NCI-H1105 (cell line): ENCODE results near the gene SLCO4A1.
A peak's percentile ranks its signal among the peaks of the same experiment; 100 is the strongest.

Source experiments
- DNase-seq: peaks from one replicate; lab custom pipeline; 2025; lab: John Stamatoyannopoulos, UW

The SLCO4A1 gene

DNA sequence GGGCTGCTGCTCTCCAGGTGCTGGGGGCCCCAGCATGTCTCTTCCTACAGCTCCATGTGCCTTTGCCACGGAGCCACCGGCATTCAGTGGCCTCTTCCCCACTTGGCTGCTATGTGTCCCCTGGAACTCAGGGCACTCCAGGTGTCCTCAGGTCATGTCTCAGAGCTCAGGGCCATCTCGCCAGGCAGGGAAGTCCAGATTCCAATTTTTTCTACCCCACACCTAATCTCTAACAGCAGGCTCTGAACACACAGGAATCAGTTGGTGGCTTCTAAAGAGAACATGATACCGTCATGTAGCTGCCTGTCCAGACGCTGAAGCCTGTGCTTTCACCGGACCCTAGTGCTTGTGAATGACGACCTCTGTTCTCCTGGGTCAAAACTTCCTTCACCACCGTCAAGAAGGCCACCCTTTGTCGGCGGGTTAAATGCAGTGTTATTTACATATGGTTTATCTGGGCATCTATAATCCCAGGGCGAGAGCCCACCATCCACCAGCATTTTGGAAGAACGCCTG is 4.2 kb upstream of the SLCO4A1 start:
- DNase-seq = no peak

DNA sequence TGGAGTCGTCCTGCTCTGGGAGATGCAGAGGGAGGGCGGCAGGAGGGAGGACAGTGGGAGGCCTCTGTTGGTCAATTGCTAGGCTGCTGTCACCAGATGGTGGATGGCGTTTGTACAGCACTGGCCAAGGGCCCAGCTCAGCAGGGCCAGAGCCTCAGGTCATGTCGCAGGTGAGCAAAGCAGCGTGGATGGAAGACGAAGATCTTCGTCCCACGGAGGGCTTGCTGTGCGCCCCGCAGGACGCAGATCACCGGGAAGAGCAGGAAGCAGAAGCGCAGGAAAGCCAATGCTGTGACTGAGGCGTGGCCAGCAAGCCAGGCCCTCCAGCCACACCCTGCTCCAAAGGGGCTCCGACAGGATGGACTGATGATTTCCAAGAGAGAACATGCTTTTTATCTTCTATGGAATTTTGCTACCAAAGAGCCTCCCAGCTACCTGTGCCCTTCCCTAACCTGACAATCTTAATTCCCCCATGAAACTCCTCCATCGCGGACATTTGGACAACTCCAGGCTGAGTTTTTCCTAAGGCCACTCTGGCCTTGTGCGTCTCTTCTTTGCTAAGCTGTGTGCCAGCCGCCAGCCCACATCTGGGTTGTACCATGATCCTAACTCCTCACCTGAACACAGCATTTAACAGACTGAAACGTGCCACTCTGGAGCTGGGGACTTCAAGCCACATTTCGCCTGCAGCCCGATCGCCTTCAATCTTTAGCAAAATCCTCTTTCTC is 3.5 kb upstream of the SLCO4A1 start:
- no peak for DNase-seq

DNA sequence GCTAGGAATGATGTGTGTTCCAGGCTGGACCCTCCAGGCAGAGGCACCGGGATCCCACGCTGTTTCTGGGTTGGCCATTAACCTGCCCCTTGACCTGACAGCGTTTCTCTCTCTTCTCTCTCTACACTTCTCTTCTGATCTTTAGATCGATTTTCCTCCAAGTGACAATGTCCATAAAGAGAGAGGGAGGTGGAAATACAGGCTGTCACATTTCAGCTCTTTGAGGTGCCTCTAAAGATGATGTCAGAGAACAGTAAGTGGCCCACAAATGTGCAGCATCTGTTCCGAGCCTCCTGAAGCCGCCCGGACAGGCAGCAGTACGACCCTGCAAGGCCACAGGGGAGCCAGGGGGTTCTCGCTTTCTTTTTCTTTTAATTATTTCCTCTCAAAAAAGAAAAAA is 2.5 kb upstream of the SLCO4A1 start:
- no peak for DNase-seq

DNA sequence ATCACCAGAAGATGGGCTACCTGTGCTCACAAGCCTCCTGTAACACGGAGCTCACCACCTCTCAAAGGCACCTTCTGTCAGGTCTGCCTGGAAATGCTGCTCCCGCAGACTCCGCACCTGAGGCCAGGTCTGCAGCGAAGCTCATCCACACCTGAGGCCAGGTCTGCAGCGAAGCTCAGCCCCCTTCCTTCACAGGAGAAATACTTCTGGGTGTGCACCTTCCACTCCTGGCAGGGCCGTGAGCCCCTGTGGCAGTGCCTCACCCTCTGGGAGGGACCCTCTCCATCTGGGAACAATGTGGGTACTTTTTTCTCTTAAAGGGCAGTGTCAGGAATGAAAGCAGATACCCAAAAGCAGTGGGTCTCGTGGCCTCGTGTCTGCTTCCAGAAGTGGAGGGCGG is 1.4 kb upstream of the SLCO4A1 start:
- no peak for DNase-seq

DNA sequence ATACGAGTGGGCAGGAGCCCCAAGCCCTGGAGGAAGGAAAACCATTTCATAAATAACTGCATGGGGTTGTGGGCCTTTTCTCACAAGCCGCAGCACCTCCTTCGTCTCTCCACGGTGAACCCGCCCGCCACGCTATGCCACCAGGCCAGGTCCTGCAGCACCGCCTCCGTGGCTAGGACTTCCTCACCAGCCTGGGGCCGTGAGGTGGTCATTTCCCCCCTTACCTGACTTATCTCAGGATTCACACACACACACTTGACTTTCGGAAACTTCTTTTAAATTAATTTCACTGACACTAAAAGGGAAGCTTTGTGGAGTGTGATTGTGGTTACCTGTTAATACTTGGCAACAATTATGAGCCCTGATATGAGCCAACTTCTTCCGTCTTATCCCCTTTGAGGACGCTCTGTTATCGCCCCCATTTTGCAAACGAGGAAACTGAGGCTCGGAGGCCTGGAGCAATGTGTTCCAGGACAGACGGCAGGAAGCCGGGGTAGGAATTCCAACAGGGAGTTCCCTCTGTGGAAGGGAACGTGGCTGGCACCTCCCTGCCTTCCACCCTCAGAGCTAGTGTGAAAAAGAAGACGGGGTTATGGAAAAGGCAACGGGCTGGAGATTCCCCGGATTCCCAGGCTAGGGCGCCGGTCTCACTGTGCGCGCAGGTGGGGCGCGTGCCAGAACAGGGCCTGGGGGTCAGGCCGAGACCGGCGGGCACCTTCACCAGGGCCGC is 817 bp upstream of the SLCO4A1 start:
- DNase-seq = no peak

DNA sequence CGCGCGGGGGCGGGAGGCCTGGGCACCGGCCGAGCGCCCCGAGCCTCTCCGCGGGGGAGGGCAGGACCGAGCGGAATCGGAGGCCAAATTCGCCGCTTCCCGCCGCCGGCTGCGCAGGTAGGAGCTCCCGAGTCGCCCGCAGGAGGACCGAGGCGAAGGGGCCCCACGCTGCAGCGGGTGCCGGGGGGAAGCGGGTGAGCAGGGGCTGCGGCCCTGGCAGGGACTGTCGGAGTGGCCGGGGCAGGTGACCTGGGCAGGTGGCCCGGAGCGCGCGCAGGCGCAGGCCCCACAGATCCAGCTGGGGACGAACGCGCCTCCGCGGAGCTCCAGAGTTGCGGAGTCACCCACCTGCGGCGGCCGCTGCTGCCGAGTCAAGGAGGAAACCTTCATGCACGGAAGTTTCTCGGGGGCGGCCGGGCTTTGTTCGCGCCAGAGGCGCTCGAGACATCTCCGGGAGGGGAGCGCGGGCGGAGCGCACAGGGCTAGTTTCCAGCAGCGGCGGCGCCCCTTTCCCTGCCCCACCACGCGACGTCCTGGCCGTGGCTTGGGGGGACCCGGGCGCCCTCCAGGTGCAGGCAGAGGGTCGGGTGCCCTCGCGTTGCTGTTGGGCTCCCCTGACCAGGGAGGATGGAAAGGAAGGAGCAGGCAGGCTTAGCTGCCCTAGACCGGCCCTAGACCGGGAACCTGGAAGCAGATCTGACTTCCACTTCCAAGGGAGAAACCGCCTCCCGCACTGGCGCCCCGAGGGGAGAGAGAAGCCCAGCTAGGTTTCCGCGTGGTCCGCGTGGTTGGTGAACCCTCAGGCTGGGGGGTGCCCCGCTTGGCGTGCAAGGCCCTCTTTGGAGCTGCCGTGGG is 590 bp downstream of the SLCO4A1 start:
- peak; percentile 48 for DNase-seq

DNA sequence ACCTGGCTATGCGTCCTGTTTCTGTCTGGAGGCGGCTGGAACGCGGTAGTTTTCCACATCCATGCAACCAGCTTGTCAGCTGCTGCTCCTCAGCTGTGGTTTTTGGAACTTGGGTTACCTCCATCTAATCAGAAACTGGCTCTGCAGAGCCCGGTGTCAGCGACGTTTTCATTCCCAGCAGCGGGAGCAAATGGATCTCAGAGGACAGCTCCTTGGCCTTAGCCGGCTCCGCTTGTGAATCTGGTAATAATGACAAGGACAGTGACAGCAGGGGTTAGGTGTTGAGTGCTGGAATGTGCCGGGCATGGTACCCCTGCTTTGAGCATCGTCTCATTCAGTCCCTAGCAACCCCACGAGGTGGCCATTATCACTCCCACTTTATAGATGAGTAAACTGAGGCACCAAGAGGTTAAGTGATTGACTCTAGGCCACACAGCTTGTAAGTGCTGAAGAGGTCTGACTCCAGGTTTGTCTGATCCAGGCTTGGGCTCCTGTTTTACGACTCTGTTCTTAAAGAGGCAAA is 1.3 kb downstream of the SLCO4A1 start:
- no peak for DNase-seq

DNA sequence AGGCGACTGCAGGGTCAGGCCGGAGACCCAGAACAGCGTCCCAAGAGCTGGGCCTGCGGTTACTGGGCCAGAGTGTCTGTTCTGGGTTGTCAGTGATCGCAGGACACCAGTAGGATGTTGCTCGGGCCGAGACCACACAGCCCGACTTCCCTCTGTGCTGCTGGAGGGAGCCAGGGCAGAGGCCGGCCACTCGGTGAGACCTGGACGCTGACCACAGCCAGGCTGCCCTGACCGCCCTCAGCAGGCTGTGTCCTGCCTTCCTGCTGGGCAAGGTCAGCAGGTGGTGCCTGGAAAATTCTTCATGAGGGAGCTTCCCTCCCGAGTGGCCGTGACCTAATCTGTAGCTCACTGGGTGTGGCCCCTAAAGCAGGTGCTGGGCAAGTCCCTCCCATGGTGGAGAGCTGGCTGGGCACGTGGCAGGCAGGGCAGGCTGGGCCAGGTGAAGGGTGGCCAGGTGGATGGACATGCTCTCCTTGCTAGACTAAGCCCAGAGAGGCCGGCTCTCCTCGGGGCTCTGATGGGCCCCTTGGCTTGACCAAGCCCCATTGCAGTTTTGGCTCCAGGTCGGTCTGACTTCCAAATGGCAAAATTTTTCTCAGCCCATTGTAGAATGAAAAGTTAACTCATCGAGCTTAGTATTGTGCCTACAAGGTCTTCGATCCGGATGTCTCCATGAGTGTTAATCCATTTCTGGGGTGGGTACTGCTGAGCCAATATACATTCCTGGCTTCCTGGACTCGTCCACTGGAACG is 1.9 kb downstream of the SLCO4A1 start:
- DNase-seq = no peak

DNA sequence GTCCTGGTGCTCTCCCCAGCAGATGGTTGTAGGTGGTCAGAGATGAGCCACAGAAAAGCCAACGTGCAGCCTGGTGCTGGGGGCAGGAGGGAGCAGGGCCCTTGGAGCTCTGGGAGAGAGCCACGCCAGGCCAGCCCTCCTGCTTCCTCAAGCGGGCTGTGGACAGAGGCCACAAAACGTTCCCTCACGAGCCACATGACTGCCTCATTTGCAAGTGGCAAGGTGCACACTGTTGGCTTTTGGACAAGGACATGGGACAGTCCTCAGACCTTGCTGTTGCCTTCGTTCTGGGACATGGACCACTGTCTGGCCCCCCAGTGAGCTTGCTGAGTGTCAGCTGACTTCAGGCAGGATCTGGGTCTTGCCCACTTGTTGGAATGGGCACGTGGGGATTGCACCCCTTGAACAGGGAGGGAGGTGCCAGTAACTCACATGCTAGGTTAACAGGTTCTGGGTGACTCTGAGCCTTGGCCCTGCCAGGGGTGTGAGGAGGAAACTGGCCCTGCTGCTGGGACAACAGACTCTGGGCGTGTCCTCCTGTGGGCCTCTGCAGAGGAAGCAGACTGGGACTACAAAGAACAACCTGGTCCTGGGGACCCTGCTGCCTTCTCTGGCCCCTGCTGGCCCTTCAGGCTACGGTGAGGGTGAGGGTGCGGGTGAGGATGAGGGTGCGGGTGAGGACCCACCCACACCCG is 2.6 kb downstream of the SLCO4A1 start:
- DNase-seq = no peak

- DNase-seq = no peak
Observed at GRCh38 chr20:62645613-62646012, 3.3 kb downstream of the SLCO4A1 start.

- no peak for DNase-seq
Observed at GRCh38 chr20:62646851-62647520, 4.7 kb downstream of the SLCO4A1 start.

GRCh38 chr20:62647521-62648317 is 5.4 kb downstream of the SLCO4A1 start:
- DNase-seq = no peak

DNA sequence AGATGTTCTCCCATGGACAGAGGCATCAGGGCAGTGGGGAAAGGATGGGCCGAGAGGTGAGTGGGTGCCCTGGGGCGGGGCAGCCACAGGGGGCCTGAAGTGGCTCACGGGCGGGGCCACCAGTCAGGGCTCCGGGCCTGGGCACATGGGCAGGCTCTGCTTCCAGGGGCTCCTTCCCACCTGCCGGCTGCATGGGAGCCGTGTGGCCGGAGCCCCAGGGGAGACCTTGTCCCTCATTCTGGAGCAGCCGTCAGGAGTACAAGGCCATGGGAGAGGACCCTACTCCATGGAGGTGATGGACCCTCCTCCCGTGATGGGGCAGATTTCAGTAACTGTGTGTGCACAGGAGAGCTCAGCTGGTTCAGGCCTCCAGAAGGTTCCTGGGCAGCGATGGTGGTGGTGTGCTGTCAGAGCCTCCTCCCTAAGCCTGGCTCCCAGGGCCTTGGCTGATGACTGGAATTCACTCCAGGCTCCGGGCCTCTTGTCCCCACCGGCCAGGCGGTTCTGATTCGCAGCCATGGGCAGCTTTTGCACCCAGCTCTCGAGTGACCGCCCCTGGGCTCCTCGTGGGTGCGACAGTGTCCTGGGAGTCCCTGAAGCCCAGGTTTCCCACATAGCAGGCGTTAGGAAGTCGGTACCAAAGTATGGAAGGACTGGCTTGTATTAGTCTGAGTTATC is 6.2 kb downstream of the SLCO4A1 start:
- no peak for DNase-seq

DNA sequence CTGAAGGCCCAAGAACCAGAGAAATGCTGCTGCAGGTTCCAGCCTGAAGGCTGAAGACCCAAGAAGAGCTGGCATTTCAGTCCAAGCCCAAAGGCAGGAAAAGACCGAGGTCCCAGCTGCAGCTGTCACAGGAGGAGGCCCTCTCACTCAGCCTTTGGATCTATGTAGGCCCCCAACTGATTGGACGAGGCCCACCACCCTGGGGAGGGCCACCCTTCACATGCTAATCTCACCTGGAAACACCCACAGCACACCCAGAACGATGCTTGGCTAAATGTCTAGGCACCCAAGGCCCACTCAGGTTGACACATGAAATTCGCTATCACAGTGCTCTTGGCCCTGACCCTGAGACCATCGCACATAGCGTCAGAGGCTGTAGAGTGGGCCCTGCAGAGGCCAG is 6.8 kb downstream of the SLCO4A1 start:
- no peak for DNase-seq

GRCh38 chr20:62650551-62651284 is 8.4 kb downstream of the SLCO4A1 start:
- DNase-seq = no peak

DNA sequence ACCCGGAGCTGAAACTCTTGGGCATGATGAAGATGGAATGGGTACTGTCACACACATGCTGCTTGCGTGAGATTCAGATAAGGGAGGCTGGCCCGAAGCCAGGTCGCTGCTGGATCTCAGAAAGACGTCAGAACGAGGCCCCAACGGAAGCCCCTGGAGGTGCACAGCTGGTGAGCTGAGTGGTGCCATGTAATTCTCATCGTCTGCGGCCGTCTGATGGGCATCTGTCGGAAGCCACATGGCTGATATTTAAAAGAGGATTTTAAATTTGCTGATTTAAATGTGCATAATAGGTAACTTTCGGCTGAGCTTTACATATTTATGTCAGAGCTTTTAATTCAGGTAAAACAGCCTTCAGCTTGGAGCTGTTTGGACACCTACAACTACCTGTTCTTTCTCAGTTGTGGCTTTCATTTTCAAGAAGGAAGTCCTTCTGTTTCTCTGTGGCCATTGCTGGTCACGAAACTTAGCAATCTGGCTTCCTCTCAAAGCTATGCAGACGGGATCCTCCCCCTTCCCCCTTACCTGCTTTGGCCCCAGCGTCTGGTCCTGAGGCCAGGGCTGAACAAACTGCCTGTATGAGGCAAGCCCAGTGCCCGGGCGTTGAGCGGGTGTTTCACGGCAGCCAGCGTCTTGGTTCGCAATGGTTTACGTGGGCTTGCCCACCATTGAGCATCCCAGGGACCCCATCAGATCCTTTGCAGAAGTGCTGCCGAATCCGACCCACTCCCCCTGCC is 9.2 kb downstream of the SLCO4A1 start:
- DNase-seq = peak; percentile 60

DNA sequence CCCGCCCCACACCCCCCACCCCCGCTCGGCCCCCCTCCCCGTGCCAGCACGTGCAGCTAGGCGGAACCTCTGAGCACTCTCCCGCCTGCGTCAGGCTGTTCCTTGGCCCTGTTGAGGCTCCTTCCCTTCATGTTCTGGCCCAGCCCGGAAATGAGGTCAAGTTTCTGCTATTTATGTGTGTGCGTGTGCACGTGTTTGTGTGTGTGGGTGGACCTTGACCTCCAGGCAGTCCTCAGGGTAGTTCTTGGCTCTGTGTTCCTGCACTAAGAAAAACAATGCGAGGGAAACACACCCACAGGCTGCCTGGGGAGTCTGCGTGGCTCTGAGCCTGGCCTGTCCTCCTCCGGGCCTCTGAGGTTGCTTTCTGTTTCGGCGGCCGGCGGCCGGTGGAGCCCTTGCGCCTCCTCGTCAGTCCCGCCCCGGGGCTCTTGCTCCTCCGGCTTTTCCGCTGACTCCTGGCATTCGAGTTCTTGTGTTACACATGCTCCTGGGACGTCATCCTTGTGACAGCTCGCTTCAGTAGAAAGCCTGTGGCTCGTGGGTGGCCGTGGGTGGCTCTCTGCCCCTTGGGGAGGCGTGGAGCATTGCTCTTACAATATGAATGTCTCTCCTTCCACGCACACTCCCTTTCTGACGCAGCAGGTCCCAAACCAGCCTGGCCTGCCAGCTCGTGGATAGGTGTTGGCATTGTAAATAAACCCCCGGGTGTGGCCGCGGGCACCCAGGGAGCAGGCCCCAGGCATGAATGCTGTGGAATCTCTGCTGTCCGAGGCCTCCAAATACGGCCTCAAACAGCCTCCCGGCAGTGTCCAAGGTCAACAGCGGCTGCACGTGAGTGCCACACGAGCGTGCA is 10.0 kb downstream of the SLCO4A1 start:
- DNase-seq = no peak
